ENCODE data around the gene ANKRD17. TPM values are rescaled to one million over a fixed set of nuclear protein-coding genes. Genes with fewer than 3 reads are reported as not detected.
A peak's percentile ranks its signal among the peaks of the same experiment; 100 is the strongest.

The ANKRD17 gene
- total and polyA plus RNA-seq, 9 of the 15 experiments (the other 6 are each of a cell fraction or from before 2014, with no cell fraction given) = 25.5 to 86.9 (median 52.2) TPM

DNA sequence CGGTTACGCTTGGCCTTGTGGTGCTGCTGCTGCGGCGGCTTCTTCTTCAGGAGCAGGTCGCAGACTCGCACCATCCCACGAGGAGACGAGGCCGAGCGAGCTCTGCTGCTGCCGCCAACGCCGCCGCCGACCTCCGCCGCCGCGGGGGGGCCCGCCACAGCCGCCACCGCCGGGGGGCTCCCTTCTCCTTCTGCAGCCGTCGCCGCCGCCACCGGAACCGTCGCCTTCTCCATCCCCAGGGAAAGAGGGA lies 237 bp downstream of the ANKRD17 start (continued):
- TF ChIP-seq ZNF740 (CRISPR knock-in tag; IDR thresholded peaks at IDR 0.05) (peak; percentile 48; the same call in 1 of the 2 replicates), ZNF740 (tag; IDR thresholded peaks at IDR 0.05) (peak in 1 of 2 experiments; percentile 44; a peak in 2 of 4 replicates), BRF2 (IDR thresholded peaks at IDR 0.05; ENCODE audit: borderline replicate concordance, insufficient read depth, insufficient read length) (no peak), BRD9 (IDR thresholded peaks at IDR 0.05; ENCODE audit: low read depth, partially characterized antibody) (no peak), ZZZ3 (IDR thresholded peaks at IDR 0.05) (no peak), TRIM24 (IDR thresholded peaks at IDR 0.05) (no peak), TOE1 (IDR thresholded peaks at IDR 0.05; ENCODE audit: borderline replicate concordance) (no peak), TOE1 (CRISPR knock-in tag; IDR thresholded peaks at IDR 0.05; ENCODE audit: borderline replicate concordance, low read depth) (0 out of 2 replicates have a peak, but pooled peaks have one; percentile 83), ZBTB1 (CRISPR knock-in tag; IDR thresholded peaks at IDR 0.05; ENCODE audit: borderline replicate concordance, low read depth) (no peak), RNF2 (IDR thresholded peaks at IDR 0.05) (peak; percentile 22; the same call in 1 of the 2 replicates), RAD21 (CRISPR knock-in tag; conservative IDR thresholded peaks at IDR 0.05 in 1 of 2, IDR thresholded peaks at IDR 0.05 in 1 of 2) (0 out of 4 replicates have a peak, but pooled peaks of 1 of the 2 experiments have one; percentile 16), CBX3 (IDR thresholded peaks at IDR 0.05; ENCODE audit: borderline replicate concordance in 1 of 2, low read length in 2 of 2) (no peak), YBX1 (IDR thresholded peaks at IDR 0.05) (no peak), ZKSCAN1 (IDR thresholded peaks at IDR 0.05; ENCODE audit: low read depth, low read length) (no peak), RCOR1 (IDR thresholded peaks at IDR 0.05; ENCODE audit: borderline replicate concordance in 1 of 2, low read depth in 2 of 2, low read length in 2 of 2) (no peak), EWSR1 (IDR thresholded peaks at IDR 0.05; ENCODE audit: borderline replicate concordance, low read depth, partially characterized antibody) (no peak), ZNF778 (CRISPR knock-in tag; IDR thresholded peaks at IDR 0.05) (no peak)
- TF ChIP-seq, protein P1, sequence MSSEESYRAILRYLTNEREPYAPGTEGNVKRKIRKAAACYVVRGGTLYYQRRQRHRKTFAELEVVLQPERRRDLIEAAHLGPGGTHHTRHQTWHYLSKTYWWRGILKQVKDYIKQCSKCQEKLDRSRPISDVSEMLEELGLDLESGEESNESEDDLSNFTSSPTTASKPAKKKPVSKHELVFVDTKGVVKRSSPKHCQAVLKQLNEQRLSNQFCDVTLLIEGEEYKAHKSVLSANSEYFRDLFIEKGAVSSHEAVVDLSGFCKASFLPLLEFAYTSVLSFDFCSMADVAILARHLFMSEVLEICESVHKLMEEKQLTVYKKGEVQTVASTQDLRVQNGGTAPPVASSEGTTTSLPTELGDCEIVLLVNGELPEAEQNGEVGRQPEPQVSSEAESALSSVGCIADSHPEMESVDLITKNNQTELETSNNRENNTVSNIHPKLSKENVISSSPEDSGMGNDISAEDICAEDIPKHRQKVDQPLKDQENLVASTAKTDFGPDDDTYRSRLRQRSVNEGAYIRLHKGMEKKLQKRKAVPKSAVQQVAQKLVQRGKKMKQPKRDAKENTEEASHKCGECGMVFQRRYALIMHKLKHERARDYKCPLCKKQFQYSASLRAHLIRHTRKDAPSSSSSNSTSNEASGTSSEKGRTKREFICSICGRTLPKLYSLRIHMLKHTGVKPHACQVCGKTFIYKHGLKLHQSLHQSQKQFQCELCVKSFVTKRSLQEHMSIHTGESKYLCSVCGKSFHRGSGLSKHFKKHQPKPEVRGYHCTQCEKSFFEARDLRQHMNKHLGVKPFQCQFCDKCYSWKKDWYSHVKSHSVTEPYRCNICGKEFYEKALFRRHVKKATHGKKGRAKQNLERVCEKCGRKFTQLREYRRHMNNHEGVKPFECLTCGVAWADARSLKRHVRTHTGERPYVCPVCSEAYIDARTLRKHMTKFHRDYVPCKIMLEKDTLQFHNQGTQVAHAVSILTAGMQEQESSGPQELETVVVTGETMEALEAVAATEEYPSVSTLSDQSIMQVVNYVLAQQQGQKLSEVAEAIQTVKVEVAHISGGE (CRISPR knock-in tag; IDR thresholded peaks at IDR 0.05) = no peak
- TF ChIP-seq, protein P2, sequence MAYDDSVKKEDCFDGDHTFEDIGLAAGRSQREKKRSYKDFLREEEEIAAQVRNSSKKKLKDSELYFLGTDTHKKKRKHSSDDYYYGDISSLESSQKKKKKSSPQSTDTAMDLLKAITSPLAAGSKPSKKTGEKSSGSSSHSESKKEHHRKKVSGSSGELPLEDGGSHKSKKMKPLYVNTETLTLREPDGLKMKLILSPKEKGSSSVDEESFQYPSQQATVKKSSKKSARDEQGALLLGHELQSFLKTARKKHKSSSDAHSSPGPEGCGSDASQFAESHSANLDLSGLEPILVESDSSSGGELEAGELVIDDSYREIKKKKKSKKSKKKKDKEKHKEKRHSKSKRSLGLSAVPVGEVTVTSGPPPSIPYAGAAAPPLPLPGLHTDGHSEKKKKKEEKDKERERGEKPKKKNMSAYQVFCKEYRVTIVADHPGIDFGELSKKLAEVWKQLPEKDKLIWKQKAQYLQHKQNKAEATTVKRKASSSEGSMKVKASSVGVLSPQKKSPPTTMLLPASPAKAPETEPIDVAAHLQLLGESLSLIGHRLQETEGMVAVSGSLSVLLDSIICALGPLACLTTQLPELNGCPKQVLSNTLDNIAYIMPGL (CRISPR knock-in tag; IDR thresholded peaks at IDR 0.05) = peak; percentile 55; the same call in 1 of the 2 replicates
- TF ChIP-seq, protein P3, sequence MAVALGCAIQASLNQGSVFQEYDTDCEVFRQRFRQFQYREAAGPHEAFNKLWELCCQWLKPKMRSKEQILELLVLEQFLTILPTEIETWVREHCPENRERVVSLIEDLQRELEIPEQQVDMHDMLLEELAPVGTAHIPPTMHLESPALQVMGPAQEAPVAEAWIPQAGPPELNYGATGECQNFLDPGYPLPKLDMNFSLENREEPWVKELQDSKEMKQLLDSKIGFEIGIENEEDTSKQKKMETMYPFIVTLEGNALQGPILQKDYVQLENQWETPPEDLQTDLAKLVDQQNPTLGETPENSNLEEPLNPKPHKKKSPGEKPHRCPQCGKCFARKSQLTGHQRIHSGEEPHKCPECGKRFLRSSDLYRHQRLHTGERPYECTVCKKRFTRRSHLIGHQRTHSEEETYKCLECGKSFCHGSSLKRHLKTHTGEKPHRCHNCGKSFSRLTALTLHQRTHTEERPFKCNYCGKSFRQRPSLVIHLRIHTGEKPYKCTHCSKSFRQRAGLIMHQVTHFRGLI (CRISPR knock-in tag; IDR thresholded peaks at IDR 0.05) = no peak
